ENCODE results near the gene CAVIN2.

CAVIN2 gene

DNA sequence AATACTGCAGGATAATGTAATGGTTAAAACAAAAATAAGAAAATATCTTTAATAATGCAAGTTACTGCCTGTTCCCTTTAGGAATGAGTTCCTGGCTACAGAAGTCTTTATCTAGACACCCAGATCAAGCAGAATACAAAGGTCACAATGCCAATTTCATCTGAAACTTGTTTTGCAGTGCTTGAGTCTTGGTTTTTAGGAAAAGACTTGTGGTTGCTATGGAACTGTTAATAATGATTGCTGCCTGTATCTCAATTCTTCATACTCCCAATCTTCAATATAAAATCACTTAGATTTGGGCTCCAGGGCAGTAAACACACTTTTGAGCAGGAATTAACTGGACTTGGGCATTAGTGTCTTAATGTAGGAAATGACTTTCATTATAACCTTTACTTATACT lies 14.2 kb downstream of the CAVIN2 start:
- TF ChIP-seq, protein P1, sequence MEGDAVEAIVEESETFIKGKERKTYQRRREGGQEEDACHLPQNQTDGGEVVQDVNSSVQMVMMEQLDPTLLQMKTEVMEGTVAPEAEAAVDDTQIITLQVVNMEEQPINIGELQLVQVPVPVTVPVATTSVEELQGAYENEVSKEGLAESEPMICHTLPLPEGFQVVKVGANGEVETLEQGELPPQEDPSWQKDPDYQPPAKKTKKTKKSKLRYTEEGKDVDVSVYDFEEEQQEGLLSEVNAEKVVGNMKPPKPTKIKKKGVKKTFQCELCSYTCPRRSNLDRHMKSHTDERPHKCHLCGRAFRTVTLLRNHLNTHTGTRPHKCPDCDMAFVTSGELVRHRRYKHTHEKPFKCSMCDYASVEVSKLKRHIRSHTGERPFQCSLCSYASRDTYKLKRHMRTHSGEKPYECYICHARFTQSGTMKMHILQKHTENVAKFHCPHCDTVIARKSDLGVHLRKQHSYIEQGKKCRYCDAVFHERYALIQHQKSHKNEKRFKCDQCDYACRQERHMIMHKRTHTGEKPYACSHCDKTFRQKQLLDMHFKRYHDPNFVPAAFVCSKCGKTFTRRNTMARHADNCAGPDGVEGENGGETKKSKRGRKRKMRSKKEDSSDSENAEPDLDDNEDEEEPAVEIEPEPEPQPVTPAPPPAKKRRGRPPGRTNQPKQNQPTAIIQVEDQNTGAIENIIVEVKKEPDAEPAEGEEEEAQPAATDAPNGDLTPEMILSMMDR (IDR thresholded peaks at IDR 0.05; ENCODE audit: unreplicated experiment in 3 of 3) = no peak
- no peak overlapping the region for H3K27ac Mint-ChIP-seq
- no peaks in the 10 kb centered on the region for H3K9me3 Mint-ChIP-seq
- H3K4me1 Mint-ChIP-seq = no peaks in the 10 kb centered on the region
- no peaks in the 10 kb centered on the region for H3K36me3 Mint-ChIP-seq (ENCODE audit: low read depth)
- no peak overlapping the region for H3K4me3 Mint-ChIP-seq
- peaks cover 8% of the 10 kb centered on the region for H3K27me3 Mint-ChIP-seq (ENCODE audit: low read depth)

DNA sequence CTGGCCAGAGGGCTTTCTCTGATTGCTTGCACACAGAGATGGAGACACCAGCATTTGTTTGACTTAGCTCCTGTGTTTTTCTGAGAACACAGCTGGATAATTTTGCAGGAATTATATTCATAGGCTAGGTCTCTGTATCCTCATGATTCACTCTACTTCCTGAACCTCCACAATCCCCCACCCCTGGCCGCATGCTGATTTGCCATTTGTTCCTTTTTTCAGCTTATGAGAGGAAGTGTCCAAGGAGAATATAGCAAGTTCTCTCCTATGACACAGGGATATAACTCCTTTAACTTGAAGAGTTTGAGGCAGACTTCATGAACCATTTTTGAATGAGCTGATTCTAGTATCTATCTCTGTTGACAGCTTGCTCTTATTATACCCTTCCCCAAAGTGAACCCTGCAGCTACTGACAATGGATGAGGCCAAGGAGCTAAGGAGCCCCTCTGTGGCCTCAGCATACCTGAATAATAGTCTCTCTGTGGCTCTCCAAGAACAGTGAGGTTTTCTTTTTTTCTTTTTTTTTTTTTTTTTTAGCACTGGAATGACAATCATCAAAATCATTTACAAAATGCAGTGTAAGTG lies 15.4 kb downstream of the CAVIN2 start:
- Mint-ChIP-seq H3K27ac (peak overlapping the region in 1 of 3 experiments; percentile 8), H3K4me1 (no peaks in the 10 kb centered on the region), H3K4me3 (no peak overlapping the region), H3K36me3 (ENCODE audit: low read depth) (no peaks in the 10 kb centered on the region), H3K27me3 (ENCODE audit: low read depth) (peaks cover 8% of the 10 kb centered on the region), H3K9me3 (no peaks in the 10 kb centered on the region)
- TF ChIP-seq, protein P1 (IDR thresholded peaks at IDR 0.05; ENCODE audit: unreplicated experiment in 3 of 3) = no peak

DNA sequence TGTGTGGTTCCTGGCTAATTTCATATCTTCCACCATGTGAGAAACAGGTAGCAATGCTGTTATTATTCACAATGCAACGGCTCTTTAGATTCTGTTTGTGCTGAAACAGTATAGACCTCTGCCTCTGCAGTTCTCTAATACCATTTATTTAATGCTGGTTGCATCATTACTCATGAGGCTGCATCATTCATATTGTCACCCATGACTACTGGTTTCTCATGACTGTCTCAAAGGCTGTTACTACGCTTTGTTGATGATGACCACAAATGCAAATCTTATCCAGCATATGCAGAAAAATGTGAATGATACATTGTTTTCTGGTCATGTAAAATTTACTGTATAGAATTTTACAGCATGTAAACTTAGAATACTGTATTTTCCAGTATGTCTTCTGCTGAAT lies 22.5 kb downstream of the CAVIN2 start:
- no peak overlapping the region for H3K27ac Mint-ChIP-seq

DNA sequence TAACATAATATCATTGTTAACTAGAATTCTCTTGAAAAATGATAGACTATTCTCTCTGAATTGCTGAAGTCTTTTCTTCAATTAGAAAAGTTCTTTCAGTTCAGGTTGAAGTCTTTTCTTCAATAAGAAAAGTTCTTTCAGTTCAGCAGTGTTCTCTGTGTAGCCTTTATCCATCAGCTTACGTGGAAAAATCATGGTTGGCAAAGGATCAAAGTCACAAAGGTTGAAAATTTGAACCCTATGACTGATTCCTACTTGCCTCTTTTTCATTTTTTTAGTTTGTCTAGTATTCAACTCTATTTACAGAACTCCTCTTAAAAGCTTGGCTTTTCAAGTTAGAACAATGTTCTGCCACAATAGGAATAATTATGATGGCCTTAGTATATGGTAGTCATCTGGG lies 25.8 kb downstream of the CAVIN2 start:
- H3K9me3 Mint-ChIP-seq = no peaks in the 10 kb centered on the region
- no peaks in the 10 kb centered on the region for H3K36me3 Mint-ChIP-seq (ENCODE audit: low read depth)
- H3K27me3 Mint-ChIP-seq (ENCODE audit: low read depth) = peaks cover 32% of the 10 kb centered on the region
- TF ChIP-seq, protein P1 (IDR thresholded peaks at IDR 0.05; ENCODE audit: unreplicated experiment in 3 of 3) = no peak
- no peak overlapping the region for H3K27ac Mint-ChIP-seq
- H3K4me3 Mint-ChIP-seq = no peak overlapping the region
- H3K4me1 Mint-ChIP-seq = peaks cover 19% of the 10 kb centered on the region

More for the DNA sequence above, 22.5 kb downstream of the CAVIN2 start:
- Mint-ChIP-seq H3K36me3 (ENCODE audit: low read depth) (no peaks in the 10 kb centered on the region), H3K4me3 (no peak overlapping the region), H3K4me1 (peaks cover 12% of the 10 kb centered on the region), H3K9me3 (no peaks in the 10 kb centered on the region), H3K27me3 (ENCODE audit: low read depth) (peaks cover 11% of the 10 kb centered on the region)
- TF ChIP-seq, protein P1 (IDR thresholded peaks at IDR 0.05; ENCODE audit: unreplicated experiment in 3 of 3) = no peak

DNA sequence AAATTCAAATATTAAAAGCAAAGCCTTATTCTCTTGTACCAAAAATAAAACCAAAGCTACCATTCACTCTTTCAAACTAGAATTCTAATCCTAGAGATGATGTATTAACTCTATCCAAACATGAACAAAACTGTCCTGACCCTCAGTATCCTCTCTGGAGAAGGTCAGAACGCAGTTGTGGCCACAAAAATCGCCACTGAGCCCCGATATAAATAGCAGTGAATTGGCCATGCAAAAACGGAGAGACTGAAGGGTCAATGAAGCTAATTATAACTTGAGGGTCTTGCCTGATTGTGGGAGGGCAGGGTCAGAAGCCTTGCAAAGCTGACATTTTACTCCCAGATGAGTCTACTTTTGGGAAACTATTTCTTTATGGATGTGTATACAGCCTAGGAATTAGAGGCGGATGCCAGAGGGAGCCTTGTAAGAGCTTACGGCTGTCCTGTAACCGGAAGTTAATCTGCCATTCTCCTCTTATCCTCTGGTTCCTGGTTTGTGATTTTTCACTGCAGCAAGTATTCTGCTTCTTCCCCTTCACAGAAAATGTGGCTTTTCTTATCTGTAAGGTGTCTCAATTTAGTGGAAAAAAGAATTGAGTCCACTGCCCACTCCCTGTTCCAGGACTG lies 28.1 kb downstream of the CAVIN2 start:
- Mint-ChIP-seq H3K27ac (peak overlapping the region in 2 of 3 experiments; percentile 10 to 67), H3K4me1 (peaks cover 19% of the 10 kb centered on the region), H3K27me3 (ENCODE audit: low read depth) (peaks cover 38% of the 10 kb centered on the region), H3K9me3 (no peaks in the 10 kb centered on the region), H3K4me3 (no peak overlapping the region), H3K36me3 (ENCODE audit: low read depth) (no peaks in the 10 kb centered on the region)
- TF ChIP-seq, protein P1 (IDR thresholded peaks at IDR 0.05; ENCODE audit: unreplicated experiment in 3 of 3) = no peak

DNA sequence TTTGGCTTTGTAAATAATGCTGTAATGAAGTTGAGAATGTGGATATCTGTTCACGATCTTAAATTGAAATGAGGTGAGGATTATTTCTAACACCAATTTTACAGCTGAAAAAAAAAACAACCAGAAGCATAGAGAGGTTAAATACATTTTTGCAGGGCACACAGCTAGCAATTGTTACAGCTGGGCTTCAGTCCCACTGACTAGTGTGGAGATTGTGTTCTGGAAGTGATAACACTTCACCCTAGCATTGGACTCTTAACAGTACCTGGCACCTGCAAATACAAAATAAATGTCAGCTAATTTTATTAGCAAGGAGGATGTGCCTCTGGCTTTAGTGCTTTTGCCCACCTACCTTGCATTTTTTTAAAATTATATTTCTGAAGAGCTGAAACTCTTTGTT lies 28.8 kb downstream of the CAVIN2 start:
- no peak overlapping the region for H3K4me3 Mint-ChIP-seq
- no peaks in the 10 kb centered on the region for H3K36me3 Mint-ChIP-seq (ENCODE audit: low read depth)
- H3K4me1 Mint-ChIP-seq = peaks cover 19% of the 10 kb centered on the region
- H3K27ac Mint-ChIP-seq = no peak overlapping the region
- H3K9me3 Mint-ChIP-seq = no peaks in the 10 kb centered on the region
- peaks cover 45% of the 10 kb centered on the region for H3K27me3 Mint-ChIP-seq (ENCODE audit: low read depth)
- TF ChIP-seq, protein P1 (IDR thresholded peaks at IDR 0.05; ENCODE audit: unreplicated experiment in 3 of 3) = no peak
